Upper lobe of right lung (tissue), 1 donor: ENCODE measurements around the gene KIF1A. TPM values are rescaled to one million over a fixed set of nuclear protein-coding genes. Genes with fewer than 3 reads are reported as not detected.

Experiments
- ATAC-seq: fragments of 200-7000 bp; cut with Tn5 transposase; one replicate; pipeline ENCODE4 v1.9.1; 2020; ENCODE audit warnings: mild to moderate bottlenecking, moderate library complexity
- DNase-seq: peaks from one replicate; pipeline ENCODE4 v3.0.0-alpha.2; 2020
- H3K27ac ChIP-seq: fragments of 200-600 bp; one replicate; pipeline ENCODE4 v1.8.0; 2022
- H3K27me3 ChIP-seq: fragments of 200-600 bp; one replicate; pipeline ENCODE4 v1.8.0; 2022; ENCODE audit warnings: mild to moderate bottlenecking
- H3K36me3 ChIP-seq: fragments of 200-600 bp; one replicate; pipeline ENCODE4 v1.8.0; 2022
- H3K4me1 ChIP-seq: fragments of 200-600 bp; one replicate; pipeline ENCODE4 v1.8.0; 2022
- H3K4me3 ChIP-seq: fragments of 200-600 bp; one replicate; pipeline ENCODE4 v1.8.0; 2022; ENCODE audit warnings: mild to moderate bottlenecking
- H3K9me3 ChIP-seq: fragments of 200-600 bp; one replicate; pipeline ENCODE4 v1.8.0; 2022
- CTCF ChIP-seq: fragments of 200-600 bp; IDR thresholded peaks from one replicate; pipeline ENCODE4 v1.8.0; 2022; ENCODE audit warnings: antibody characterized with exemption
- intact Hi-C: fragments of 100-400 bp; cut with DNase I; formaldehyde crosslinking; loops from one replicate; pipeline ENCODE4 v1.11.0; 2022
- total RNA-seq: library from RNA; stranded (reverse); fragmentation: NEBNext Ultra II Directional; extraction: Animal tissue kit (Norgen Biotek cat#: 25700); gene quantifications from one replicate; pipeline ENCODE4 v1.2.1, GENCODE V29; 2021
- donor health status: DM: no; HTN: yes; CAD: no; lungs with severe emphysema.

The KIF1A gene
- total RNA-seq, 1 donor from 2014 or later, result 0.81 TPM

- no peaks in the 10 kb centered on the region for H3K9me3 ChIP-seq
- H3K4me1 ChIP-seq, result no peaks in the 10 kb centered on the region
- no peak overlapping the region for H3K27ac ChIP-seq
- TF ChIP-seq CTCF, result no peak
- intact Hi-C loops, result no loop called here
- no peak overlapping the region for H3K4me3 ChIP-seq
- H3K36me3 ChIP-seq, result no peaks in the 10 kb centered on the region
- ATAC-seq (no peak), DNase-seq (no peak)
- no peaks in the 10 kb centered on the region for H3K27me3 ChIP-seq
Measured at GRCh38 chr2:240721596-240722180, 98.3 kb downstream of the KIF1A start.

- Histone ChIP-seq H3K27ac (no peak overlapping the region), H3K4me1 (no peaks in the 10 kb centered on the region), H3K36me3 (no peaks in the 10 kb centered on the region), H3K4me3 (no peak overlapping the region), H3K27me3 (no peaks in the 10 kb centered on the region), H3K9me3 (no peaks in the 10 kb centered on the region)
- no peak for TF ChIP-seq CTCF
- intact Hi-C loops, result no loop called here
- ATAC-seq, result no peak
- DNase-seq, result no peak
Measured at GRCh38 chr2:240720686-240721595, 99.1 kb downstream of the KIF1A start.

- Histone ChIP-seq H3K27me3 (no peaks in the 10 kb centered on the region), H3K36me3 (no peaks in the 10 kb centered on the region), H3K27ac (no peak overlapping the region), H3K4me3 (no peak overlapping the region), H3K4me1 (no peaks in the 10 kb centered on the region), H3K9me3 (no peaks in the 10 kb centered on the region)
- no peak for ATAC-seq
- TF ChIP-seq CTCF, result no peak
- DNase-seq, result no peak
- intact Hi-C loops, result no loop called here
Measured at GRCh38 chr2:240719676-240720545, 100.1 kb downstream of the KIF1A start.

GRCh38 chr2:240718896-240719490 is 101.0 kb downstream of the KIF1A start:
- H3K9me3 ChIP-seq, result no peaks in the 10 kb centered on the region
- H3K36me3 ChIP-seq, result no peaks in the 10 kb centered on the region
- H3K4me1 ChIP-seq, result no peaks in the 10 kb centered on the region
- DNase-seq (no peak), ATAC-seq (no peak)
- TF ChIP-seq CTCF, result no peak
- H3K4me3 ChIP-seq, result no peak overlapping the region
- H3K27me3 ChIP-seq, result no peaks in the 10 kb centered on the region
- intact Hi-C loops, result no loop called here
- H3K27ac ChIP-seq, result no peak overlapping the region
